GM23338 (cell line): ENCODE data around the gene C14orf119. TPM values are rescaled to one million over a fixed set of nuclear protein-coding genes. Genes with fewer than 3 reads are reported as not detected.

Source experiments
- ATAC-seq: fragments of 200-7000 bp; cut with Tn5 transposase; 3 replicates; pipeline ENCODE4 v1.9.1; 2020
- DNase-seq: peaks from one replicate; pipeline ENCODE4 v3.0.0-alpha.2; 2015; ENCODE audit warnings: low spot score
- H2AFZ ChIP-seq: fragments of 200-600 bp; sonication (generic); 2 replicates; pipeline ENCODE4 v1.8.0; 2016; ENCODE audit warnings: antibody characterized with exemption, mild to moderate bottlenecking, moderate library complexity
- H3F3A ChIP-seq: fragments of 200-600 bp; sonication (generic); replicated peaks from 2 replicates; pipeline ENCODE4 v1.8.0; 2017; ENCODE audit warnings: antibody characterized with exemption, mixed run types, low read depth
- H3K27ac ChIP-seq: fragments of 200-600 bp; sonication (generic); 2 replicates; pipeline ENCODE4 v1.6.1; 2016; ENCODE audit warnings: low read depth
- H3K27me3 ChIP-seq: fragments of 200-600 bp; sonication (generic); 2 replicates; pipeline ENCODE4 v1.8.0; 2016; ENCODE audit warnings: mild to moderate bottlenecking, mixed run types, moderate library complexity; ENCODE audit not compliant: insufficient read depth
- H3K36me3 ChIP-seq: fragments of 200-600 bp; sonication (generic); 2 replicates; pipeline ENCODE4 v1.8.0; 2016; ENCODE audit warnings: mild to moderate bottlenecking; ENCODE audit not compliant: insufficient read depth
- H3K4me1 ChIP-seq: fragments of 200-600 bp; sonication (generic); 2 replicates; pipeline ENCODE4 v1.8.0; 2016; ENCODE audit warnings: mild to moderate bottlenecking, moderate library complexity; ENCODE audit not compliant: insufficient read depth
- H3K4me2 ChIP-seq: fragments of 200-600 bp; sonication (generic); 2 replicates; pipeline ENCODE4 v1.7.1; 2017; ENCODE audit warnings: mixed run types
- H3K4me3 ChIP-seq: fragments of 200-600 bp; sonication (generic); 2 replicates; pipeline ENCODE4 v1.6.1; 2016; ENCODE audit warnings: mixed run types
- H3K79me2 ChIP-seq: fragments of 200-600 bp; sonication (generic); replicated peaks from 2 replicates; pipeline ENCODE4 v1.8.0; 2017; ENCODE audit warnings: mild to moderate bottlenecking; ENCODE audit not compliant: insufficient read depth
- H3K9me2 ChIP-seq: fragments of 200-600 bp; sonication (generic); 2 replicates; pipeline ENCODE4 v1.8.0; 2017; ENCODE audit not compliant: insufficient read depth
- H4K20me1 ChIP-seq: fragments of 200-600 bp; sonication (generic); replicated peaks from 2 replicates; pipeline ENCODE4 v1.8.0; 2017; ENCODE audit warnings: mild to moderate bottlenecking; ENCODE audit not compliant: insufficient read depth
- H3K27ac Mint-ChIP-seq: 2 replicates; pipeline ENCODE4 v1.8.0; 2020; ENCODE audit warnings: inconsistent platforms, mild to moderate bottlenecking, moderate library complexity, mixed read lengths
- H3K27me3 Mint-ChIP-seq: 3 replicates; pipeline ENCODE4 v1.8.0; 2022; ENCODE audit warnings: low read depth, mild to moderate bottlenecking, moderate library complexity, mixed read lengths, inconsistent platforms; ENCODE audit not compliant: insufficient read depth, poor library complexity
- H3K36me3 Mint-ChIP-seq: 3 replicates; pipeline ENCODE4 v1.8.0; 2021; ENCODE audit warnings: low read depth, mild to moderate bottlenecking, inconsistent platforms, moderate library complexity, mixed read lengths
- H3K4me1 Mint-ChIP-seq: 3 replicates; pipeline ENCODE4 v1.8.0; 2020; ENCODE audit warnings: mild to moderate bottlenecking, inconsistent platforms, mixed read lengths
- H3K4me3 Mint-ChIP-seq: 3 replicates; pipeline ENCODE4 v1.8.0; 2021; ENCODE audit warnings: moderate library complexity, mild to moderate bottlenecking, inconsistent platforms, mixed read lengths
- H3K9me3 Mint-ChIP-seq: 3 replicates; pipeline ENCODE4 v1.8.0; 2020; ENCODE audit warnings: moderate library complexity, mild to moderate bottlenecking, inconsistent platforms, mixed read lengths
- CREB1 ChIP-seq: fragments of 250-450 bp; sonication (Bioruptor Pico); IDR thresholded peaks from 2 replicates; pipeline ENCODE4 v1.5.0; 2020; ENCODE audit warnings: low read depth, mild to moderate bottlenecking, moderate library complexity
- CTCF ChIP-seq, 2 experiments: fragments of 200-600 bp in 1 of 2; sonication (generic) in 1 of 2; conservative IDR thresholded peaks; 2 replicates each; pipeline versions ENCODE4 v1.5.1 to v1.6.1; 2016 to 2017; ENCODE audit warnings: antibody characterized with exemption in 2 of 2, low read depth in 2 of 2, mild to moderate bottlenecking in 2 of 2, moderate library complexity in 1 of 2
- EZH2phosphoT487 ChIP-seq: fragments of 200-600 bp; sonication (generic); IDR thresholded peaks from one replicate; pipeline ENCODE4 v1.8.1; 2018; ENCODE audit warnings: antibody characterized with exemption; ENCODE audit not compliant: unreplicated experiment
- JUNB ChIP-seq: IDR thresholded peaks from one replicate; pipeline ENCODE4 v1.6.1; 2016; ENCODE audit warnings: antibody characterized with exemption; ENCODE audit not compliant: unreplicated experiment
- POLR2AphosphoS5 ChIP-seq: IDR thresholded peaks from 2 replicates; pipeline ENCODE4 v1.6.1; 2016; ENCODE audit warnings: antibody characterized with exemption, low read depth
- REST ChIP-seq: IDR thresholded peaks from one replicate; pipeline ENCODE4 v1.6.1; 2018; ENCODE audit warnings: antibody characterized with exemption; ENCODE audit not compliant: unreplicated experiment
- STAT1 ChIP-seq: IDR thresholded peaks from one replicate; pipeline ENCODE4 v1.6.1; 2016; ENCODE audit warnings: antibody characterized with exemption; ENCODE audit not compliant: unreplicated experiment
- ZNF462 ChIP-seq: fragments of 250-450 bp; sonication (Bioruptor Pico); IDR thresholded peaks from 2 replicates; pipeline ENCODE4 v1.5.0; 2020; ENCODE audit warnings: mild to moderate bottlenecking, moderate library complexity
- polyA plus RNA-seq: library from polyadenylated mRNA; unstranded; fragments of >200 nt; fragmentation: Nextera tagmentation; extraction: Ambion mirVana; gene quantifications from 2 replicates; pipeline ENCODE4 v1.2.1, GENCODE V29; 2016
- total RNA-seq: library from RNA; depleted of rRNA; stranded (reverse); fragments of >200 nt; shearing (Covaris generic); gene quantifications from 2 replicates; pipeline ENCODE4 v1.2.3, GENCODE V29; 2014

Gene C14orf119
- total and polyA plus RNA-seq, 2 experiments from 2014 or later: 49.4 to 118 TPM

- TF ChIP-seq POLR2AphosphoS5 (peak; percentile 93), EZH2phosphoT487 (no peak), CREB1 (CRISPR knock-in tag) (0 out of 2 replicates have a peak, but pooled peaks have one; percentile 31)
These were observed 23.9 kb upstream of the C14orf119 start for GRCh38 chr14:23071244-23071920.

GRCh38 chr14:23071921-23072539 is 23.3 kb upstream of the C14orf119 start:
- Mint-ChIP-seq H3K36me3 (peaks cover 82% of the 10 kb centered on the region), H3K9me3 (no peaks in the 10 kb centered on the region), H3K4me1 (peaks cover 42% of the 10 kb centered on the region), H3K27ac (peak overlapping the region; percentile 98), H3K4me3 (peak overlapping the region; percentile 91), H3K27me3 (peaks cover 7% of the 10 kb centered on the region)
- Histone ChIP-seq H3F3A (peaks cover 38% of the 10 kb centered on the region), H3K4me2 (peak overlapping the region; percentile 85), H3K4me1 (peaks cover 32% of the 10 kb centered on the region), H4K20me1 (peaks cover 16% of the 10 kb centered on the region), H3K9me2 (no peaks in the 10 kb centered on the region), H3K4me3 (peak overlapping the region; percentile 83), H2AFZ (no peak overlapping the region), H3K27me3 (no peaks in the 10 kb centered on the region), H3K79me2 (peaks cover 63% of the 10 kb centered on the region), H3K36me3 (peaks cover 39% of the 10 kb centered on the region), H3K27ac (peak overlapping the region; percentile 89)
- ATAC-seq (peak; percentile 43), DNase-seq (peak; percentile 62)
- no peak for TF ChIP-seq CREB1 (CRISPR knock-in tag)
- TF ChIP-seq EZH2phosphoT487: no peak
- no peak for TF ChIP-seq JUNB
- TF ChIP-seq CTCF (conservative IDR thresholded peaks at IDR 0.05; ENCODE audit: low read depth in 2 of 2): no peak
- no peak for TF ChIP-seq ZNF462
- no peak for TF ChIP-seq STAT1
- TF ChIP-seq REST: no peak

More at GRCh38 chr14:23071244-23071920, 23.9 kb upstream of the C14orf119 start:
- H3K4me3 Mint-ChIP-seq: peak overlapping the region; percentile 91
- H3K4me2 ChIP-seq: peak overlapping the region; percentile 85
- H3K9me2 ChIP-seq: no peaks in the 10 kb centered on the region
- H3K9me3 Mint-ChIP-seq: no peaks in the 10 kb centered on the region
- peaks cover 7% of the 10 kb centered on the region for H3K27me3 Mint-ChIP-seq
- no peaks in the 10 kb centered on the region for H3K27me3 ChIP-seq
- peaks cover 42% of the 10 kb centered on the region for H3K4me1 Mint-ChIP-seq
- no peak overlapping the region for H2AFZ ChIP-seq
- H3K79me2 ChIP-seq: peaks cover 68% of the 10 kb centered on the region
- peak; percentile 95 for DNase-seq
- peak overlapping the region; percentile 98 for H3K27ac Mint-ChIP-seq
- H3K36me3 Mint-ChIP-seq: peaks cover 82% of the 10 kb centered on the region
- H3K36me3 ChIP-seq: peaks cover 42% of the 10 kb centered on the region
- peaks cover 41% of the 10 kb centered on the region for H3F3A ChIP-seq
- H3K27ac ChIP-seq: peak overlapping the region; percentile 89
- H3K4me1 ChIP-seq: peaks cover 32% of the 10 kb centered on the region
- H3K4me3 ChIP-seq: peak overlapping the region; percentile 83
- H4K20me1 ChIP-seq: peaks cover 22% of the 10 kb centered on the region
- peak; percentile 87 for ATAC-seq
